HK-2 (cell line): ENCODE measurements around the gene DYRK1B.
"Not testable (repeated sequence)": the region's sequence is repeated elsewhere in the genome, so short reads cannot be mapped to it uniquely, and the experiment has no call there.

Source experiments
- DNase-seq: peaks from one replicate; pipeline ENCODE4 v3.0.0-alpha.2; 2018; ENCODE audit not compliant: unreplicated experiment

DYRK1B gene

DNA sequence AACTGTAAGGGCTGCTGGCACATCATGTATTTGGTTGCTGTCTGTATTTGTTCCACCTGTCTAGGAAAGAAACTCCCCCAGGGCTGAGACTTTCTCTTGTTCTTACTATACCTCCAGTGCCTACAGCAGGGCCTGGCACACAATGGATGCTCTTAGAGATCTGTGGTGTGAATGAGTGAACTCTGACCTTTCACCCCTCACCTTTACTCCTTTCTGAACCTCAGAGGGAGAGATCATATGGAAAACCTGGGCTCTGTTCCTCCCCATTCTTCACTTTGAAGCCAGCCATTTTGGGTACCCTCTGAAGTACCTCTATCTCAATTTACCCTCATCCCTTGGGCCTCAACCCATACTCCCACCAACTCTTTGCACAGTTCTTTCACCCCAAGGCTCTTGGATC lies 3.1 kb downstream of the DYRK1B start:
- DNase-seq: no peak

DNA sequence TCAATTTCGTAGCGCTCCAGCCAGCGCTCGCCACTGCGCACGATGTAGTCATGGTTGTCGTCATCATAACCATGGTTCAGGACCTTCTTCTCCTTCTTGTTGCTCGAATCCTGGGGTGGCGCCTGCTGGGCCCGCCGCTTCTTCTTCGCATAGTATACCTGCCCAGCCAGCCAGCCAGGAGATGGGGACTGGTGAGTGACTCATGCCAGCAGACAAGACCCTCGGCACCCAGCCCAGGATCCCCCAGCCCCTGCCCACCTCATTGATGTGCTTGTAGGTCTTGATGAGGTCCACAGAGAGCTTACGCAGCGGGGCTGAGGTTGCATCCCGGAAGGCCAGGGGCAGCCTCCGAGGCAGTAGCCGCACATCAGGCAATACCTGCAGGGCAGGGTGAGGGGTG lies 3.6 kb downstream of the DYRK1B start:
- no peak for DNase-seq

- DNase-seq: no peak
These were observed 4.2 kb downstream of the DYRK1B start for GRCh38 chr19:39829702-39830275.

DNA sequence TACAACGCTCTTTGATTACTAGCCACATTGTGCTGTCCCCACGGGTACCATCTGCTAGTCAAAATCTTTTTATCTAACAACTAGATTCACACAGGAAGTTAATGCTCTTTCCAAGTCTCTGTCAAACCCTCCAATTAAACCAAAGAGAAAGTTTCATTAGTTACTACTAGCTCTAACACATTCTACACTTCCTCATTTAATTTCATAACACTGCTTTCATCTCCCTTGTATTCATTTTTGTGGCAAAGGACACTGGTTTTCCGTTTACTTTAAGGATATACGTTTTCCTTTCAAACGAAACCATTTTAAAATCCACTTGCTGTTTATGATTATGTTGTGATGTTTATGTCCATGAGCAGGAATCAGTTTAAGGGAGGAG lies 5.3 kb downstream of the DYRK1B start:
- no peak for DNase-seq

- DNase-seq: no peak
These were observed 5.8 kb downstream of the DYRK1B start for GRCh38 chr19:39828015-39828653.

- DNase-seq: no peak
These were observed 6.7 kb downstream of the DYRK1B start for GRCh38 chr19:39827216-39827615.

DNA sequence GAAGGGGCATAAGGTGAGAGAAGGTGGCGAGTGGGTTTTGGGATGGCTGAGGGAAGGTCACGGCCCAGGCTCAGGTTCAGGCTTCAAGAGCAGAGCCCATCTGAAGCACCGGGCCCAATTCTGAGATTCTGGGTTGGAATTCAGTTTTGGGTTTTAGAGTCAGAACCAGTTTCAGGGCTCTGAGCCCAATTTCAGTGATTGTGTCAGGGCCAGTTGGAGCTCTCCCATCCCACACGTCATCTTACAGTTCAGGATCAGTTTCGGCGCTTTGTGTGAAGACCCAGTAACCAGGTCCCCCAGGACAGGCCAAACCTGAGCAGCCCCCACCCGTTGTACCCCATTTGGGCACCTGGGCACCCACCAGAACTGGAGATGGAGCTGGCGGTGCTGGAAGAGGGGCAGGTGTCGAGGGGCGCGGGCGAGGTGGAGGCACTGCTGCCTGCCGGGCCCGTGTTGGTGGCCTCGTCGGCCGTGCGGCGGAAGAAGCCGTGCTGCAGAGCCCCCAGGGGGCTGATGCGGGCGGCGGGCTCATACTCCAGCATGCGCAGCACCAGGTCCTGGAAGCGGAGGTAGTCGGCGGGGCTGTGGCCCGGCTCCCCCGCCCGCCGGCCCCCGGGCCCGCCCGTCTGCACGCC lies 7.5 kb downstream of the DYRK1B start:
- DNase-seq: no peak

DNA sequence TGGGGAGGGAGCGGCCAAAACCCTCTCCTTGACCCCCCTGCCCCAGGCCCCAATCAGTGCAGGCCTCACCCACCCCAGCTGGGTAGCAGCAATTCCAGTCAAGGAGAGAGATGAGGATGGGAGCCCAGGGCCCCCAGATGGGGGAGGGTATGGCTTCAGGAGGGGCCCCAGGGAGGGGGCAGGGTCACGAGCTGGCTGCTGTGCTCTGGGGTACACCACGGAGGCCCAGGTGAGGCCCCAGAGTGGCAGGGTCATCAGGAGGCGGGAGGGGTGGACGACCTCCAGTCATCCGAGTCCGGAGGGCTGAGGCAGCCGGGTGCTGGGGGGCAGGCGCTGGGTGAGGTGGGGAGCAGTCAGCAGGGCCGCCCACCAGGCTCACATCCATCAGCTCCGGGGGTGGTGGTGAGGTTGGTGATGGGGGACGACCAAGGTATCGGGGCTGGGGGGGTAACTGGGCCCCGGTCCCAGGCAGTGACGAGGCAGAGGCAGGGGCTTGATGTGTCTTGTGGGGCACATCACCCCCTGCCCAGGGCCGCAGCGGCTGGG lies 8.4 kb downstream of the DYRK1B start:
- no peak for DNase-seq

DNA sequence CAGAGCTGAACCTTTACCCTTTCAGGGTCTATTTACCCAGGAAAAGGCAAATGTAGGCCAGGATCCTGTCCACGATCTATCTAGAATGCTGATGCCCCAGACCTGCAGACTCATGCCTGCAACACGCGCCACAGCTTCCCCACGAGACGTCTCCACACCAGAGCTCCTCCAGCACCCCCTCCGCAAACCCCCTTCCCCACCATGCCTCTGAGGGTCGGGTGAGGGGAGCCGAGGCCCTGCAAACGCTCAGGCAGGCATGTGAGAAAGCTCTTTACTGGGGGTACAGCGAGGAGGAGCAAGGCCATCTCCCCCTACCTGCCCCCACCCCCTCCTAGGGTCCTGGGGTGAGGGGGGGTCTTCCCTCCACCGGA lies 8.9 kb downstream of the DYRK1B start:
- DNase-seq: no peak

- DNase-seq: peak; percentile 79
These were observed 9.5 kb downstream of the DYRK1B start for GRCh38 chr19:39824143-39825092.

DNA sequence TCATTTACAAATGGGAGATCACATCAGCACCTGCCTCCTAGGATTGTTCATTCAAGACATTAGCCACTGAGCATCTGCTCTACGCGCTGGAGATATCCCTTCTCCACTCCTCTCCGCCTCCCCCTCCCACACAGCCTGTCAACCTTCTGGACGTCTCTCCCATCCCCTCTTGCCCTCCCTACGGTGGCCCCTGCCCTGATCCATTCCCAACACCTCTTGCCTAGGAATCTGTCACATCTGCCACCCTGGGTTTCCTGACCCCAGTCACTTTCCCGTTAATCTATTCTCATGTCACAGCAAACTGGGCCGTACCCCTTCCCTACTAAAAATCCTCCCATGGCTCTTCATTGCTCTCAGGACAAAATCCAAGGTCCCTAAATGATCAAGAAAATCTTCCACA lies 10.3 kb downstream of the DYRK1B start:
- no peak for DNase-seq

DNA sequence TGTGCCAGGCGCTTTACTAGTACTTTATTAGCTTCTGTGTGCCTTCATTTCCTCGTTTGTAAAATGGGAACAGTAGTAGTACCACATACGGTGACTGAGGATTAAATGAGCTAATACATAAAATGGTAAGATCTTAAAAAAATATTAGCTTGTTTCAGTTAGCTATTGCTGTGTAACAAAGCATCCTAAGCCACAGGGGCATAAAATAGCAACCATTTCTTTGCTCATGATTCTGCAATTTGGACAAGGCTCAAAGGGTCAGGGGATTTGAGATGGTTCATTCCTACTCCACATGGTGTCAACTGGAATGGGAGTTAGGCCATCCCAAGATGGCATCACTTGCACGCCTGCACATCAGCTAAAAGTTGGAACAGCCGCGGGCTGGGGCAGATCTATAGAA lies 13.3 kb downstream of the DYRK1B start:
- DNase-seq: no peak

DNA sequence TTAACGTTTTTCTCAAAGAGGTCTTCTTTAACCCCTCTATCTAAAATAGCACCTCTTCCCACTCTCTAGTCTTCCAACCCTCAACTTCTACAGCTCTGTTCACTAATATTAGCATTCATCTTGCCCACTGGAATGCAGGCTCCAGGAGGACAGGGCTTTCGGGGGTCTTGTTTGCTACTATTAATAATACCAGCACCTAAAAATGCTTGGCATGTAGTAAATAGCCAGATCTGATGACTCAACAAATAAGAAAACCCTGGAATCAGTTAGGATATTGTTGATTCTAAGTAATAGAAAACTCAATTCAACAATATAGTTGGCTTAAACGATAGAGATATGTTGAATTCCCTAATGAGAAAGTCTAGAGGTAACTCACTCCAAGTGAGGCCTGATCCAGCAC lies 14.2 kb downstream of the DYRK1B start:
- no peak for DNase-seq

DNA sequence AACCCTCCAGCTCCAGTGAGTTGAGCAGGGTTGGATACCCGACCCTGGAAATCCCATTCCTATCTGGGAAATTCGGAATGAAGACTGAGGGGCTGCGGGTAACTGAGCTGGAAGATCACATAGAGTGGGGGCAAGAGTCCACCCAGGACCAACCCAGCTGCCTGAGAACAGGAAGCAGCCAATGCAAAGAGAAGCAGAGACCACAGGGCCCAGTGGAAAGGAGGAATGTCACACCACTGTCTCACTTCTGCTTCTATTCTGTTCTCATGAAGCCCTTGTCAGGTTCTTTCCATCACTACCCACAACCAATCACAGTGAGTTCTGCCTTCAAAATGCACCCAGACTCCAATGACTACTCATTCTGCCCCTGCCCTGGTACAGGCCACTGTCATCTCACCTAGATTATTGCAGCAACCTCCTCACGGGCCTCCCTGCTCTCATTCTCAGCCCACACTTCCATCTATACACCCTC lies 15.3 kb downstream of the DYRK1B start:
- no peak for DNase-seq

GRCh38 chr19:39817888-39818561 lies 15.9 kb downstream of the DYRK1B start:
- DNase-seq: no peak

- DNase-seq: no peak
These were observed 17.5 kb downstream of the DYRK1B start for GRCh38 chr19:39816287-39817048.

- no peak for DNase-seq
These were observed 19.4 kb downstream of the DYRK1B start for GRCh38 chr19:39814595-39814994.

DNA sequence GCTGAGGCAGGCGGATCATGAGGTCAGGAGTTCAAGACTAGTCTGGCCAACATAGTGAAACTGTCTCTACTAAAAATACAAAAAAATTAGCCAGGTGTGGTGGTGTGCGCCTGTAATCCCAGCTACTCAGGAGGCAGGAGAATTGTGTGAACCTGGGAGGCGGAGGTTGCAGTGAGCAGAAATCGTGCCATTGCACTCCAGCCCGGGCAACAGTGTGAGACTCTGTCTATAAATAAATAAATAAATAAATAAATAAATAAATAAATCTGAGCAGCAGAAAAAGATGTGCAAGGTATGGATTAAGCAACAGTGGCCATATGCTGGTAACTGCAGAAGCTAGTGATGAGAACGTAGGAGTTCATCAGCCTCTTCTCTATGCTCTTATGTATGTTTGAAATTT lies 19.9 kb downstream of the DYRK1B start:
- DNase-seq: not testable (repeated sequence)

DNA sequence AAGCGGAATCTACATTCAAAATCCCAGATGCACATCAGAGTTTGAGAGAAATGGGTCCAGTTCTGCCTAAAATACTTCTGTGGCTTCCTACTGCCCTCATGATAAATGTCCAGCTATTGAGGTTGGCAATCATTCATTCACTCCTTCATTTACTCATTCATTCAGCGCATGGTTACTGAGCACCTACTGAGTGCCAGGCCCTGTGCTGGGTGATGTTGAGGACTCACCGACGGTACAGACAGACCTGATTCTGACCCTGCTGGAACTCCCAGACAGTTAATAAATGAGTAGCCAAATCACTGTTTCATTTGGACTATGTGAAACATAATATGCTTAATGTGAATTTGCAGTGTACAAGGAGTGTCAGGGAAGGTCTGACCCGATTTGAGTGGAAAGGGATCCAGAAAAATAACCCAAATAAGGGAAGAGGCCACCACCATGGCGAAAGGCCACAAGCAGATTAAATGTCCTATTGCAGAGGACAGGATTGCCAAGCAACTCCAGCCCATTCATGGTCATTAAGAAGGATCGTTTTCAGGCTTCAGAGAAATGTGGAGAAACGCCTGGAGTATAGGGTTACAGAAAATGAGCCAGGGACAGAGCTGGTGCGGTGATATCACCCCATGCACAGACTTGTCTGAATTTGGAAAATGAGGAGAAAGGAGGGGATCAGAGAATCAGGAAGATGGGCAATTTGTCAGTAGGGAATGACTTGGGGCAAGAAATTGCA lies 20.5 kb downstream of the DYRK1B start:
- no peak for DNase-seq

DNA sequence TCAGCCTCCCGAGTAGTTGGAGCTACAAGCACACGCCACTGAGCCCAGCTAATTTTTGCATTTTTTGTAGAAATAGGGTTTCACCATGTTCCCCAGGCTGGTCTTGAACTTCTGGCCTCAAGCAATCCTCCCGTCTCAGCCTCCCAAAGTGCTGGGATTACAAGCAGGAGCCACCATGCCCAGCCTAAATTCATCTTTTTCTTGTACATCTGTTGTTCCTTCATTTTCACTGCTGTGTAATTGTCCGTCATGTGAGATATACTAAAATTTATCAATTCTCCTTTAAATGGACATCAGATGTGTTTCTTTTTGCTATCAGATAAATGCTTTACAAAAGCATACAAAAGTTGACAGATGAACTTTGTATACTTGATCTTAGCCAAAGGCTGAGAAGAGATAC lies 22.9 kb downstream of the DYRK1B start:
- DNase-seq: no peak
